GM10266 (cell line): ENCODE data around the gene ROR1.

Experiments used
- DNase-seq: peaks from one replicate; pipeline ENCODE4 v3.0.0; 2012; ENCODE audit errors: extremely low spot score
- CTCF ChIP-seq: IDR thresholded peaks from 2 replicates; pipeline ENCODE4 v1.5.1; 2012; ENCODE audit warnings: mild to moderate bottlenecking, low read depth; ENCODE audit not compliant: control insufficient read depth, insufficient read depth; ENCODE audit errors: missing control alignments

Gene ROR1

GRCh38 chr1:63955370-63956145, 181.7 kb downstream of the ROR1 start:
- no peak for DNase-seq
- no peak for TF ChIP-seq CTCF

GRCh38 chr1:63958556-63958955, 184.7 kb downstream of the ROR1 start:
- DNase-seq = no peak
- TF ChIP-seq CTCF = no peak

- TF ChIP-seq CTCF = no peak
- DNase-seq = no peak
Measured at GRCh38 chr1:63960326-63960725, 186.5 kb downstream of the ROR1 start.

- TF ChIP-seq CTCF = no peak
- no peak for DNase-seq
Measured at GRCh38 chr1:63966016-63966415, 192.2 kb downstream of the ROR1 start.

- no peak for TF ChIP-seq CTCF
- no peak for DNase-seq
Measured at GRCh38 chr1:63967901-63968300, 194.1 kb downstream of the ROR1 start.

- TF ChIP-seq CTCF = no peak
- no peak for DNase-seq
Measured at GRCh38 chr1:63968663-63969440, 195.0 kb downstream of the ROR1 start.

- no peak for DNase-seq
- TF ChIP-seq CTCF = no peak
Measured at GRCh38 chr1:63969441-63969901, 195.7 kb downstream of the ROR1 start.
